SU-DHL-6 (cell line): ENCODE results near the gene GALNT14.

Source experiments
- EZH2phosphoT487 ChIP-seq: fragments of 200-600 bp; sonication (generic), shearing (Covaris generic); conservative IDR thresholded peaks from 2 replicates; pipeline ENCODE4 v1.6.1; 2018; ENCODE audit warnings: mild to moderate bottlenecking, antibody characterized with exemption, low read length, moderate library complexity, mixed read lengths
- TF ChIP-seq, protein P1 (sequence below): fragments of 200-600 bp; sonication (generic); IDR thresholded peaks from one replicate; pipeline ENCODE4 v1.5.1; 2017; ENCODE audit warnings: antibody characterized with exemption, mild to moderate bottlenecking, low read length, moderate library complexity; ENCODE audit not compliant: insufficient read depth, poor library complexity, severe bottlenecking

GRCh38 chr2:31090188-31090587, 48.1 kb downstream of the GALNT14 start:
- TF ChIP-seq, protein P1, sequence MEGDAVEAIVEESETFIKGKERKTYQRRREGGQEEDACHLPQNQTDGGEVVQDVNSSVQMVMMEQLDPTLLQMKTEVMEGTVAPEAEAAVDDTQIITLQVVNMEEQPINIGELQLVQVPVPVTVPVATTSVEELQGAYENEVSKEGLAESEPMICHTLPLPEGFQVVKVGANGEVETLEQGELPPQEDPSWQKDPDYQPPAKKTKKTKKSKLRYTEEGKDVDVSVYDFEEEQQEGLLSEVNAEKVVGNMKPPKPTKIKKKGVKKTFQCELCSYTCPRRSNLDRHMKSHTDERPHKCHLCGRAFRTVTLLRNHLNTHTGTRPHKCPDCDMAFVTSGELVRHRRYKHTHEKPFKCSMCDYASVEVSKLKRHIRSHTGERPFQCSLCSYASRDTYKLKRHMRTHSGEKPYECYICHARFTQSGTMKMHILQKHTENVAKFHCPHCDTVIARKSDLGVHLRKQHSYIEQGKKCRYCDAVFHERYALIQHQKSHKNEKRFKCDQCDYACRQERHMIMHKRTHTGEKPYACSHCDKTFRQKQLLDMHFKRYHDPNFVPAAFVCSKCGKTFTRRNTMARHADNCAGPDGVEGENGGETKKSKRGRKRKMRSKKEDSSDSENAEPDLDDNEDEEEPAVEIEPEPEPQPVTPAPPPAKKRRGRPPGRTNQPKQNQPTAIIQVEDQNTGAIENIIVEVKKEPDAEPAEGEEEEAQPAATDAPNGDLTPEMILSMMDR, result no peak
- TF ChIP-seq EZH2phosphoT487, result no peak
